ENCODE results near the gene PACRG.

GRCh38 chr6:162710936-162711335 lies 16.8 kb upstream of the PACRG start:
- TF ChIP-seq CTCF (conservative IDR thresholded peaks at IDR 0.05; ENCODE audit: low read length) (no peak), EZH2phosphoT487 (IDR thresholded peaks at IDR 0.05; ENCODE audit: borderline replicate concordance, low read depth, low read length) (no peak)

Measured in OCI-LY7 (cell line).